HepG2 (cell line): Measurements from ENCODE around the gene HLA-DPA1. TPM values are rescaled to one million over a fixed set of nuclear protein-coding genes. Genes with fewer than 3 reads are reported as not detected.
A peak's percentile ranks its signal among the peaks of the same experiment; 100 is the strongest.

Source experiments
- FIP1L1 ChIP-seq: fragments of 200-400 bp; formaldehyde crosslinking; IDR thresholded peaks from 2 replicates; pipeline ENCODE4 v1.6.1; 2018; ENCODE audit warnings: low read depth, mild to moderate bottlenecking, low read length, moderate library complexity, borderline replicate concordance; ENCODE audit not compliant: insufficient read depth
- FOXK2 ChIP-seq: fragments of 450-650 bp; IDR thresholded peaks from 2 replicates; pipeline ENCODE4 v1.6.1; 2016
- IRF2 ChIP-seq: IDR thresholded peaks from 2 replicates; pipeline ENCODE4 v1.6.1; 2018; ENCODE audit warnings: missing genetic modification reagents, missing compliant biosample characterization
- KLF9 ChIP-seq: IDR thresholded peaks from 2 replicates; pipeline ENCODE4 v1.6.1; 2016; ENCODE audit warnings: low read depth
- MAFG ChIP-seq: sonication (generic); formaldehyde crosslinking; IDR thresholded peaks from 2 replicates; pipeline ENCODE4 v1.5.1; 2020; ENCODE audit warnings: mild to moderate bottlenecking, missing genetic modification reagents
- RFX5 ChIP-seq: IDR thresholded peaks from 2 replicates; pipeline ENCODE4 v1.6.1; 2011; ENCODE audit warnings: low read depth, low read length, improper control_type of control experiment
- SMC3 ChIP-seq: IDR thresholded peaks from 2 replicates; pipeline ENCODE4 v1.6.1; 2011; ENCODE audit warnings: low read length, improper control_type of control experiment
- ZNF777 ChIP-seq: sonication (generic); formaldehyde crosslinking; IDR thresholded peaks from 2 replicates; pipeline ENCODE4 v1.4.0; 2020; ENCODE audit warnings: missing genetic modification reagents
- polyA plus RNA-seq, 8 experiments: library from polyadenylated mRNA; depleted of rRNA in 3 of 8; stranded (reverse) in 7 of 8; unstranded in 1 of 8; fragments of >200 nt; fragmentation: Illumina TruSeq in 4 of 8; extraction: Trizol in 4 of 8; gene quantifications; 2 replicates each; pipeline versions ENCODE4 v1.2.1 to v1.2.3, GENCODE V29; 2011 to 2016; ENCODE audit warnings: low read depth in 4 of 8, missing spikeins in 1 of 8, mixed read lengths in 1 of 8; ENCODE audit not compliant: insufficient read depth in 1 of 8
- total RNA-seq, 5 experiments: library from RNA; depleted of rRNA; stranded (reverse); fragments of >200 nt; fragmentation: Illumina TruSeq; extraction: Trizol; gene quantifications; 2 replicates each; pipeline ENCODE4 v1.2.3, GENCODE V29; 2016; ENCODE audit warnings: low read depth in 1 of 5
- TF ChIP-seq, protein P1 (sequence below): fragments of 450-650 bp; IDR thresholded peaks from 2 replicates; pipeline ENCODE4 v1.6.1; 2016
- TF ChIP-seq, protein P2 (sequence below): sonication (generic); formaldehyde crosslinking; IDR thresholded peaks from 2 replicates; pipeline ENCODE4 v1.5.0; 2020; ENCODE audit warnings: missing genetic modification reagents
- TF ChIP-seq, protein P3 (sequence below): conservative IDR thresholded peaks from 2 replicates; pipeline ENCODE4 v1.6.1; 2018; ENCODE audit warnings: missing genetic modification reagents

Gene HLA-DPA1
- total and polyA plus RNA-seq, 2 of the 13 experiments (the other 11 are each of a cell fraction or from before 2014, with no cell fraction given), result not detected

DNA sequence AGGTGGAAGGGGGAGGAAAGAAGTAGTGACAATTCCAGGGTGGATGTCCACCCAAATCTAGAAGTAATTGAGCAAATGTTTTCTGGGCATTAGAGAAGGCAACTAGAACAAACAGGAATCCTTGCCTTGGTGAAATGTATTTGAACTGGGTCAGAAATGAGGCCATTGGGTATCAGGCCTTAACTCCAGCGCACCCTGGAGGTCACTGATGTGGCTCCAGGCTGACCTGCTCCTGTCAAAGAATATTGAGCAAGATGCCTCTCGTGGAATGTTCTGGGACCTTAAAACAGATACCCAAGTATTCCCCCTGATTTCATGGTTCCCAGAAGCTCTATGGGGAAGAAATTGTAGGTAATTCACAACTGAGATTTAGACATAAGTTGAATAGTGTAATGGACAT is 9.3 kb upstream of the HLA-DPA1 start (continued):
- TF ChIP-seq, protein P1, sequence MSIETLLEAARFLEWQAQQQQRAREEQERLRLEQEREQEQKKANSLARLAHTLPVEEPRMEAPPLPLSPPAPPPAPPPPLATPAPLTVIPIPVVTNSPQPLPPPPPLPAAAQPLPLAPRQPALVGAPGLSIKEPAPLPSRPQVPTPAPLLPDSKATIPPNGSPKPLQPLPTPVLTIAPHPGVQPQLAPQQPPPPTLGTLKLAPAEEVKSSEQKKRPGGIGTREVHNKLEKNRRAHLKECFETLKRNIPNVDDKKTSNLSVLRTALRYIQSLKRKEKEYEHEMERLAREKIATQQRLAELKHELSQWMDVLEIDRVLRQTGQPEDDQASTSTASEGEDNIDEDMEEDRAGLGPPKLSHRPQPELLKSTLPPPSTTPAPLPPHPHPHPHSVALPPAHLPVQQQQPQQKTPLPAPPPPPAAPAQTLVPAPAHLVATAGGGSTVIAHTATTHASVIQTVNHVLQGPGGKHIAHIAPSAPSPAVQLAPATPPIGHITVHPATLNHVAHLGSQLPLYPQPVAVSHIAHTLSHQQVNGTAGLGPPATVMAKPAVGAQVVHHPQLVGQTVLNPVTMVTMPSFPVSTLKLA, result no peak
- TF ChIP-seq IRF2 (CRISPR knock-in tag) (no peak), KLF9 (CRISPR knock-in tag) (no peak), ZNF777 (CRISPR knock-in tag) (no peak), FIP1L1 (no peak), MAFG (no peak), RFX5 (peak; percentile 35; the same call in 1 of the 2 replicates), SMC3 (peak; percentile 63), FOXK2 (no peak)
- TF ChIP-seq, protein P2, sequence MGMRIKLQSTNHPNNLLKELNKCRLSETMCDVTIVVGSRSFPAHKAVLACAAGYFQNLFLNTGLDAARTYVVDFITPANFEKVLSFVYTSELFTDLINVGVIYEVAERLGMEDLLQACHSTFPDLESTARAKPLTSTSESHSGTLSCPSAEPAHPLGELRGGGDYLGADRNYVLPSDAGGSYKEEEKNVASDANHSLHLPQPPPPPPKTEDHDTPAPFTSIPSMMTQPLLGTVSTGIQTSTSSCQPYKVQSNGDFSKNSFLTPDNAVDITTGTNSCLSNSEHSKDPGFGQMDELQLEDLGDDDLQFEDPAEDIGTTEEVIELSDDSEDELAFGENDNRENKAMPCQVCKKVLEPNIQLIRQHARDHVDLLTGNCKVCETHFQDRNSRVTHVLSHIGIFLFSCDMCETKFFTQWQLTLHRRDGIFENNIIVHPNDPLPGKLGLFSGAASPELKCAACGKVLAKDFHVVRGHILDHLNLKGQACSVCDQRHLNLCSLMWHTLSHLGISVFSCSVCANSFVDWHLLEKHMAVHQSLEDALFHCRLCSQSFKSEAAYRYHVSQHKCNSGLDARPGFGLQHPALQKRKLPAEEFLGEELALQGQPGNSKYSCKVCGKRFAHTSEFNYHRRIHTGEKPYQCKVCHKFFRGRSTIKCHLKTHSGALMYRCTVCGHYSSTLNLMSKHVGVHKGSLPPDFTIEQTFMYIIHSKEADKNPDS (CRISPR knock-in tag), result no peak
- TF ChIP-seq, protein P3, sequence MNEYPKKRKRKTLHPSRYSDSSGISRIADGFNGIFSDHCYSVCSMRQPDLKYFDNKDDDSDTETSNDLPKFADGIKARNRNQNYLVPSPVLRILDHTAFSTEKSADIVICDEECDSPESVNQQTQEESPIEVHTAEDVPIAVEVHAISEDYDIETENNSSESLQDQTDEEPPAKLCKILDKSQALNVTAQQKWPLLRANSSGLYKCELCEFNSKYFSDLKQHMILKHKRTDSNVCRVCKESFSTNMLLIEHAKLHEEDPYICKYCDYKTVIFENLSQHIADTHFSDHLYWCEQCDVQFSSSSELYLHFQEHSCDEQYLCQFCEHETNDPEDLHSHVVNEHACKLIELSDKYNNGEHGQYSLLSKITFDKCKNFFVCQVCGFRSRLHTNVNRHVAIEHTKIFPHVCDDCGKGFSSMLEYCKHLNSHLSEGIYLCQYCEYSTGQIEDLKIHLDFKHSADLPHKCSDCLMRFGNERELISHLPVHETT (CRISPR knock-in tag), result no peak
